Sciatic nerve (tissue), 2 donors: Measurements from ENCODE around the gene RAET1L. TPM values are rescaled to one million over a fixed set of nuclear protein-coding genes. Genes with fewer than 3 reads are reported as not detected.
"Not testable (repeated sequence)": the region's sequence is repeated elsewhere in the genome, so short reads cannot be mapped to it uniquely, and the experiment has no call there.

Experiments
- ATAC-seq: fragments of 200-7000 bp; cut with Tn5 transposase; one replicate; pipeline ENCODE4 v1.9.1; 2020; ENCODE audit warnings: mild to moderate bottlenecking, moderate library complexity
- DNase-seq: peaks from one replicate; pipeline ENCODE4 v3.0.0-alpha.2; 2020; ENCODE audit warnings: low spot score
- intact Hi-C: fragments of 100-400 bp; cut with DNase I; formaldehyde crosslinking; loops from one replicate; pipeline ENCODE4 v1.14.2; 2022
- total RNA-seq: library from RNA; stranded (reverse); fragmentation: NEBNext Ultra II Directional; extraction: Animal tissue kit (Norgen Biotek cat#: 25700); gene quantifications from one replicate; pipeline ENCODE4 v1.2.1, GENCODE V29; 2021
- donor health status: DM: no; HTN: no; CAD: no.
- donor health status: DM: no; HTN: no; CAD: no.

RAET1L gene
- total RNA-seq, 1 donor from 2014 or later: not detected

DNA sequence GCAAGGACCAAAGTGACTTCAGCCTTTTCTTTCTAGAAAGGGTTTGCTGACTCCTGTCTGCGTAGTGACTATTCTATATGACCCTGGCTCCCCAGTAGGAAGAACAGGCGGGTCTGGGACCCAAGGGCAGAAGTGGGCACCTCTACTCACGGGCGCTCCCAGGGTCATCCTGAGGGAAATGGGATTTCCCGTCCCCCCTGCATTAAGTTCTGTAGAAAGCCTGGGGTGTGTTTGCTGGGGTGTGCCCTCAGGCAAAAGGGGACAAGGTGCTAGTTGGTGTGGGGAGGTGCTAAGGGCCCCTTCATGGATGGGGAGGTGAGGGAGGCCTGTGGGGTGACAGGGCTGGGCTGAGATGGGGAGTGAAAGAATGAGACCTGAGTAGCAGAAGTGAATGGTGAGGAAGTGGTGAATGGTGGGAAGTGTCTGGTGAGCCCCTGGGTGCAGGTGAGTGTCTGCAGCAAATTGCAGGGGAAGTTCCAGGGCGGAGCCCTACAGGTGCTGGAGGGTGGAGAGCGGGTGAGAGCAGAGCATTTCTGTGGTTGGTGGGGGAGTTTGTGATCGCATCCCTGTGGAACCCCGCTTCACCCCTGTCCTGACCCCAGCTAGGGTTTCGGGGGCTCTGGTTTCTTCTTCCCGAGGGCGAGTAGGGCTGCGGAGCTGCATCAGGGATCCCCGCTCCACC lies 21.1 kb downstream of the RAET1L start:
- intact Hi-C loops: no loop called here

DNA sequence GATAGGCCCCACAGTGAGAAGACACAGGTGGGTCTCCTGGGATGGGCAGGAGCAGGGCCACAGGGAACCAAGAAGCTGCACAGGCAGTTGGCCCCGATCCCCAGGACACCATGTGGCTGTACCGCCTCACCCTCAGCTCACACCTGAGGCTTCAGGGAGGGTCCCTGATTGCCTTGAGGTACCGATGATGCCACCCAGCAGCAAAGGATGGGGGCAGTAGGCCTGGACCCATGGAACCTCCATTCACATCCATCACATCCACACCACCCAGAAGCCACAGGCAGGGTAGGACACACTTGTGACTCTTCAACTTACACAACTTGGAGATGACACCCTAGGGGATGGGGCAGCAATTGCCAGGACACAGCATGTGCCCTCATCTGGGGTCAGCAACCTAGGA lies 21.7 kb downstream of the RAET1L start:
- ATAC-seq, intact Hi-C loops: not testable (repeated sequence)
- DNase-seq: peak; percentile 31

More for the DNA sequence above, 21.1 kb downstream of the RAET1L start:
- DNase-seq (peak; percentile 51), ATAC-seq (peak; percentile 6)

DNA sequence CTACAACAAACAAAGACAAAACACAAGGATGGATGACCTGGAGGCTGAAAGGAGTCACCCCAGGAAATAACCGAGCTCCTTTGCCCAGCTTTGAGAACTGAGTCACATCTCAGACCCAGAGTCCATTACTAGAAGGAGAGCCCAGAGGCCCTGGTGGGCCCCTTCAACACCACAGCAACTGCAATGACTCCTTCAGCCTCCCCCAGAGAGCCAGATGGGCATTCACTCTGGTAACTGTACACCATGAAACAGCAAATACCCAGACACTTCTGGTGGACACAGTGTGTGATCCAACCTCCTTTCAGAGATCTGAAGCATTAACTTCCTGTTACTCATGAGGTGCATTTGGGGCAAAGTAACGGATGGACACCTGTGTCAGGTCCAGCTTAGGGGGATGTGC lies 22.6 kb downstream of the RAET1L start:
- DNase-seq: no peak
- no peak for ATAC-seq
- intact Hi-C loops: no loop called here

DNA sequence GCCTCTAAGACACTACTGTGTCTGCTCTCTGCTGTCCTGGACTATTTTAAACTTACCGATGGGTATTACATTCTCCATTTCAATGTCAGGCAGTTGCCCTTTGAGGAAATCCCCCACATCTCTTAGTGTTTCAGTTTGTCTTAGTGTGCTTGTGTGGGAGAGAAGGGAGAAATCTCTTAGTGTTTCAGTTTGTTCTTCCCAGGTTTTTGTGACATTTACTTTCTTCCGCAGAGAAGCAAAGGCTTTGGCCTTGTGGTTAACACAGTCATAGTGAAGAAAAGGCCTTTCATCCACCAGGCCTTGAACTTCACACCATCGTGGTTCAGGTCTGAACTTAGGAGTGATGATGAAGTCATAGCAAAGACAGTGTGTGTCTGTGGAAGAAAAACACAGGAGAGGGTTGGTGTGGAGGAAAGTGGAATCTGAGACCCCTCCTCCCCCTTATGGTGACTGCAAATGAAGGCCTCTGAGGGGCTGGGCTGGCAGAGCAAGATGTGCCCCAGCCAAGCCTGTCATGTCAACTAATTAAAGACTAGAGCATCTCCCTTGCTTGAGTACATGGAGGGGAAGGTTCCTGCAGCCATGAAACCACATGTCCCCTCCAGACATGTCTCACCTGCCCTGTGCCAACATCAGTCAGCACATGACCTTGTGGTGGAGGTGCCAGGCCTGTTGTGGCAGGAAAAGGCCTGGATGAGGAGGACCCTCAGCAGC lies 23.9 kb downstream of the RAET1L start:
- DNase-seq (no peak), ATAC-seq (no peak)
- intact Hi-C loops: no loop called here

DNA sequence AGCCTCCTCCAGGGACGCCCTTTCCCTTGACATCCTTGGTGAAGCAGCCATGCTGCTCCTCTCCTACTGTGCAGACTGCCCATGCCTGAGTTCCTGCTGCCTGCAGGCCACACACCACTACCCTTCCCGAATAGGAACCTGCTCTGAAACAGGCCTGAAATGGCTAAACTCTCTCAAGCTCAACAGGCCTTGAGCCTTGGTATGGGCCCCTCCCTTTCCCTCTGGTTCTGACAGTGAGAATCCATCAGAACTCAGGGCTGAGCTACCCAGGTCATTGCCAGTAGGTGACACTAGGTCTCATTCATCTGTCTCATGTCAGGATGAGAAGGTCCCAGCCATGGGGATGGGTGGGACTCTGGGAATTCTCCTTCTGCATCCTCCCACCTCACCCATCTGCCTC lies 25.7 kb downstream of the RAET1L start:
- ATAC-seq (no peak), DNase-seq (no peak)
- intact Hi-C loops: no loop called here

DNA sequence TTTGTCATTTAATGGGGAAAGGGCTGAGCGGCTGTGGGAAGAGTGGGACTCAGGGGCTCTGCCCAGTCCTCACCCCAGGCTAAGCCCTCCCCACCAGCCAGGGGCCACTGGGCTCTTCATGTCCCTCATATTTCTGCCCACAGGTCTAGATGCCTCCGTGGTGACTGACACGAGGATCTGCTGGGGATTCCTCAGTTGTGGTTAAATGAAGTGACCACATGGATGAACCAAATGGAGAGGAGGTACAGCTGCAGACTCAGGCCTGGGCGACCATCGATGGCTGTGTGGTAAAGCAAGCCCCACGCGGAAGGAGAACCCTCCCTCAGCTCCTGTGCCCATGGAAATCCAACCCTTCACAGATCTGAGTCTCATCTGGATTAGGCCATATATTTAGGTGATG lies 29.4 kb downstream of the RAET1L start:
- ATAC-seq: no peak
- intact Hi-C loops: no loop called here
- no peak for DNase-seq

DNA sequence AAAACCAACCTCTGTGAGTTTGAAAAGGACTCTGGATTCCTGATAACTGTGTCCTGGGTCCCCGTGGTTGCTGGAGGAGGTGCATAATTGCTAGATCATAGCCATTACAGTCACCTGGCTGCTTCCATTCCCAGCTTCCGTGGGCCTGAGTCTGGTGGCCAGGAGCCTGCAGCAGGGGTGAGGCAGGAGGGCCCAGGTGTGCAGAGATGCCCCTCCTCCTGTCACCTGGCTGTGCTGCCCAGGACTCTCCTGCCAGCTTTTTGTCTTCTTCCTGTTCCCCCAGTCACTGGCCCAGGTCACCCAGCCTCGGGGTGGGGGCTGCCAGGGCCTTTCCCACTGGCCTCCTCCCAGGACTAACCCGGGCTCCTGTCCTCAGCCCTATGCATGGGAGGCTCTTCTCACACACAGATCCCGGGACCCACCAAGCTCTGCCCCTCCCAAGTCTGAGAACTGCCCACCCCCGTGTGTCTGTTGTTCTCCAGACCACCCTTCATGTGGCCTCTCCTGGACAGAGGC lies 30.0 kb downstream of the RAET1L start:
- intact Hi-C loops: no loop called here
- DNase-seq (no peak), ATAC-seq (peak; percentile 18)

DNA sequence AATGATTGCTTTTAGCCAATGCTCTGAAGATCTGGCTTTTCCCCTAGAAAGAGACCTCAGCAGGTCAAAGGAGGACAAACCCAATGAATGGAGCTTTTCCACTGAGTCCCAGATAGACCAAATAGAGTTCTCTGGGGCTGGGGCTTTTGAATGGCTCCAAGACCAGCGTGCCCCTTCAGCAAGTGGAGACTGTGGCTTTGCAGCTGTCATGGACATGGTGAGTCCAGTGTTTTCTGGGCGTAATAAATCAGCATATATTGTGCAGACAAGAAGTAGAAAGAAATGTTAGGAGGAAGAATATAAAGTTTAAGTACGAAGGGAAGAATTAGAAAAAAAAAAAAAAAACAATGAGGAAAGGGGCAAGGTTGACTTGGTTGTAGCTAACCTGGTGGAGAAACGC lies 33.5 kb downstream of the RAET1L start:
- no peak for DNase-seq
- intact Hi-C loops: no loop called here
- no peak for ATAC-seq

DNA sequence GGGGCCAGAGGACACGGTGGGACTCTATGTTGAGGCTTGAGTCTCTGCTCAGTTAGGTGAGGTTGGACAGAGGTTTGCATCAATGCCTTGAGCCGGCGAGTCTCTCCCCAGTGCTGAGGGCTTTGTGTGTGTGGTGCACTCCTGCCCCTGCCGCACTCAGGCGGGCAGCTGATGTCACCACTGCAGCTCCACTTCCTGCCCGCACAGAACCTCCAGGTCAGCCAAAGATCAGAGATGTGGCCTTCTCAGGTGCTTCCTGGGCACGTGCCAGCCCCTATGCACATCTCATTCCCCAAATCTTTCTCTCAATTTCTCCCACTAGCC lies 33.9 kb downstream of the RAET1L start:
- DNase-seq, intact Hi-C loops, ATAC-seq: not testable (repeated sequence)

DNA sequence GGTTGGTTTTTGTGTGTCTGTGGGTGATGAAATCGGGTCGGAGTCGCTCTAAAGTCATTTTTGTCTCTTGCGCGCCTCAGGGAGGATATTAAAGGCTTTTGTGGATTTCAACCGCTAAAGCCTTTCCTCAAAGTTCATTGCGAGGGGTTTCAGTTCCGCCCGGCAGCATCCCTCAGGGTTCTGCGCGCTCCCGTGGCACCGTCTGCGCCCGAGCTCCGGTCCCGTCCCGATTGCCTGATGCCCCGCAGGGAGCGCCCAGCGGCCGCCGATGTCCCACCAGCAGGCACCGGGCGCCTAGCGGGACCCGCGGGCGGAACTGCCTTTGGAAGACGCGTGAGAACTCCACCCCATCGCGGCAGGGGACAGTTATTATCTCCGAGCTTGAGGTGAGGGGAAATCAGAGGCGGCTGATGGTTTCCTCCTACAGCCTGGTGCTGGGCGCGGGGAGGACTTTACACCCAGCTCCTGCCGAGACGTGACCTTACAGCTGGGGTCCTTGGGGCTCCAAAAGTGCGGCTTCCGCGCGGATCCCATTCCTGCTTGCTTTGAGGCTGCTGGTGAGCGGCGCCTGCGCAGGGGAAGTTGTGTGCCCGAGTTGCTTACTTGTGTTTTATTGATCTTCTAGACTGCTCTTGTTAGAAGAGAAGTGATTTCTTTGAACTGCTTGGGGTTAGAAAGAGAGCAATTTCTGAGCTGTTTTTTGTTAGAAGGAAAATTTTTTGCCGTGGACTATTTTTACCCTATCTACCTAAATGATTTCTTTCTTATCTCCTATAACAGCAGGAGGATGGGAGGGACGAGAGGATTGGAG lies 34.5 kb downstream of the RAET1L start:
- DNase-seq (no peak), ATAC-seq (peak; percentile 24)
- intact Hi-C loops: no loop called here

DNA sequence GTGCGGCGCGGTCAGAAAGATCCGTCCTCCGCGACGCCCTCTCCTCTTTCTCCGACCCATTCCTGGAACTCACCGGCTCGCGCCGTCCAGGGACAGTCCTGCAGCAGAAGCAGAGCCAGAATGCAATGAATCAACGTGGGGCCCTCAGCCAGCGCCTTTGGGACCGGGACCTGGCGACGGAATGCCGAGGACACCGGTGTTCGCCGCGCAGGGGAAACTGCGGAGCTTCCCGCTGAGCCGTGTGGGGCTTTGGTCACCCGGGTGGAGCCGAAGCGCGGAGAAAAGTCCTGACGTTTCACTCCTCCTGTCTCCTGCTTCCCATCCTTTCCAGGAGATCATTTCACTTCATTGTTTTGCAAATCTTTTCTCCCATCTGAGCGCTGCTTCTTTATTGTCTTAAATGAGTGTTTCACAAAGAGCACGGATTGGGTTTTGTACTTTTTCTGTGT lies 35.1 kb downstream of the RAET1L start:
- ATAC-seq (no peak), DNase-seq (no peak)
- intact Hi-C loops: no loop called here

DNA sequence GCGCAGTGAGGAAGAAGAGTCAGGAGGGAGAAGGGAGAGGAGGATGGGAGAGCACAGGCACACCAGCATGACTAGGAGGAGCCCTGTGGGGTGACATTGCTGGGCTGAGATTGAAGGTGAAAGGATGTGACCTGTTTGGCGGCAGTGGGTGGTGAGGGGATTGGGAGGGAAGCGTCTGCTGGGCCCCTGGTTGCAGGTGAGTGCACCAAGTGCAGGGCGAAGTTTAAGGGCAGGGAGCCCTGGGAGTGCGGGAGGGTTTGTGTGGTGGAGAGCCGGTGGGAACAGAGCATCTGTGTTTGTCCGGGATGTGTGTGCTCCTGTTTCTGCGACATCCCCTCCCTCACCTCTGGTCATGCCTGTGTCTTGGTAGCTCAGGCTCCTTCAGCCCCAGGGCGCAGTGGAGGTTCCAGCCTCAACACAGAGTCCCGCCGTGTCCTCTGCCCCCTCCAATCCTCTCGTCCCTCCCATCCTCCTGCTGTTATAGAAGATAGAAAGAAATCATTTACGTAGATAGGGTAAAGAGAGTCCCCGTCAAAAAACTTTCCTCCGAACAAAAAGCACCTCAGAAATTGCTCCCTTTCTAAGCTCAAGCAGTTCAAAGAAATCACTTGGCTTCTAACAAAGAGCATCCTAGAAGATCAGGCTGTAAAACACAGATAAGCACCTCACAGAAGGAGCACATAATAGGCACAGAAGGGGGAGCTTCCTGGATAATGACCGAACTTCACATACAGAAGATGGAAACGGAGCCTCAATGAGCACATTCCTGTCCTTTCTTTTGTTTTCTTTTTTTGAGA lies 36.6 kb downstream of the RAET1L start:
- DNase-seq (no peak), ATAC-seq (peak; percentile 15)
- intact Hi-C loops: no loop called here

DNA sequence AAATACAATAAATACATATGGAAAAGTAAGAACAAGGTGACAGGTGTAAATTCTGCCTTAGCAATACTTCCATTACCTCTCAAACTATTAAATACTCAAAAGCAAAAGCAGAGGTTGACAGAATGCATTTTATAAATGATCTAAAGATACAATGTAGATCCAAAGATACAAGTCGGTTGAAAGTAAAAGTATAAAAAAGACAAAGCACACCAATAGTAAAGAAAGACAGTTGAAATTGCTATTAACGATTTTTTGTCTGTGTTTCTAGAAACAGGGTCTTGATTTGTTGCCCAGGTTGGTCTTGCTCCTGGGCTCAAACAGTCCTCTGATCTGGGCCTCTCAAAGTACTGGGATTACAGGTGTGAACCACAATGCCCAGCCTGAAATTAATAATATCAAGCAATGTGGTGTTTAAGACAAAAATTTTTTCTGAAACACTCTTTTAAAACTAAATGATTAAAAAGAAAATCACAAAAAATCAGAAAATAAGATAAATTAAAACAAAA lies 37.7 kb downstream of the RAET1L start:
- DNase-seq (no peak), ATAC-seq (no peak)
- intact Hi-C loops: no loop called here

DNA sequence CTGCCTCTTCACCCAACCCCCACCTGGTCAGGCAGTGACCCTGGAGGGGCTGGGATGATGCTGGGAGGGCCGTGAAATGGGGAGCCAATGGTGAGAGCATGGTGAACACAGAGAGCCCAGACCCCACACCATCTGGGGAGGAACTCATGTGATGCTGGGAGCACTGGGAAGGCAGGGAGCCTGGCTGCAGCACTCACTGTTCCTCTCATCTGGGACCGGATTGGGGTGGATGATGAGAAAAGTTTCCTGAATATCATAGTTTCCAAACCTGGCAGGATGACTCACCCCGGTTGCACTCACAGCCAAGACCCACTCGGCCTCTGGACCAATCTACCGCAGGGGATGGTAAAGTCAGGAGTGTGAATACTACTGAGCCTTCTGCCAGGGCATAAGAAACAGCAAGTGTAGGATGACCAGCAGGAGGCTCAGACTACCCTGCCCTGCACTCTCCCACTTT lies 39.8 kb downstream of the RAET1L start:
- DNase-seq: no peak
- no peak for ATAC-seq
- intact Hi-C loops: no loop called here

DNA sequence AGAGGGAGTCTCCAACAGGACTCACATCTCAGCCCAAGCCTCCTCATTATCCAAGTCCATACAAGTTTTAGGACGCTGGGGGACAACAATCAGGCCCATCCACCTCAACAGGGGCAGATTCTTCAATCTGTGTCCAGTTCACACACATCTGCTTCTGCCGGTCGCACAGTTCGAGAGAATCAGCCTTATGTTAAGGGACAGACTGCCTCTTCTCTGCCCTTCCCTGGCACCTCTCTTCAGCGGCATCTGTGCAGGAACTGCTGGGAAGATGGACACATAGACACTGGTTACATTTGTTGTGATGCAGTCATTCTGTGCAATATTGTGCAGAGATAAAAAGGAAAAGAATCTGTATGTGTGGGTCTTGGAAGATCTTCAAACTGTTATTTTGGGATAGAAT lies 40.6 kb downstream of the RAET1L start:
- intact Hi-C loops: no loop called here

DNA sequence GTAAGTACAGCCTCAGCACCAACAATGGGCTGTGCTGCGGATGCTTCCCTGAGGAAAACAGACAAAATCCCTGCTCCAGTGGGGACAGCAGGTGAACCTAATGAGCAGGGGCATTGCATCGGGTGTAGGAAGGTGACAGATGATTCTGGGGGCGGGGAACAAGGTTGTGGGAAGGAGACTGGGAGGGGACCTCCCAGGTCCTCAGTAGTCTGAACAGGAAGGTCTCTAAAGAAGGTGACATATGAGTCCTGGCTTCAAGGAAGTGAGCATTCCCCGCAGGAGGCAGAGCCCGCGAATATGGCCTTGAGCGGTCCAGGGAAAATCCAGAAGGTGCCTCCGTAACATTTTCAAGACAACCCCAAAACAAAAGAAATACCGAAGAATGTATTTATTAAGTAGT lies 42.2 kb downstream of the RAET1L start:
- intact Hi-C loops: no loop called here
- ATAC-seq (no peak), DNase-seq (no peak)

More for the DNA sequence above, 40.6 kb downstream of the RAET1L start:
- no peak for DNase-seq
- ATAC-seq: no peak

DNA sequence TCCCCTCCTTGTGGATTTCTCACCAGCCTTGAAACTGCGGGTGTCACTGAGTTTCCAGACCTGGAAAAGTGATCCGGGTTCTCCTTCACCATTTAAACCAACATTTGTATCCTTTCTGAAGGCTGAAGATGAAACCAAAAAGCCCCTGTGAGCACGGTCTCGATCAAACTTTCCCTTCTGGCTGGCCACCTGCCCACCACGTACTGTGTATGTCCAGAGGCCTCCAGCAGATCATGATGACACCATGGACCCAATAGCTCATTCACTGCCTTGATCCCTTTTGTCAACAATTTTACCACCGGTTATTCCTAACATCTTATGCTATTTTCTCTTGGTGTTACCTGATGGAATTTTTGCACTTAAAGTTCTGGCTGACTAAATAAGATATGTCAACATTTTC lies 46.0 kb downstream of the RAET1L start:
- DNase-seq: no peak
- ATAC-seq: no peak
- intact Hi-C loops: no loop called here

DNA sequence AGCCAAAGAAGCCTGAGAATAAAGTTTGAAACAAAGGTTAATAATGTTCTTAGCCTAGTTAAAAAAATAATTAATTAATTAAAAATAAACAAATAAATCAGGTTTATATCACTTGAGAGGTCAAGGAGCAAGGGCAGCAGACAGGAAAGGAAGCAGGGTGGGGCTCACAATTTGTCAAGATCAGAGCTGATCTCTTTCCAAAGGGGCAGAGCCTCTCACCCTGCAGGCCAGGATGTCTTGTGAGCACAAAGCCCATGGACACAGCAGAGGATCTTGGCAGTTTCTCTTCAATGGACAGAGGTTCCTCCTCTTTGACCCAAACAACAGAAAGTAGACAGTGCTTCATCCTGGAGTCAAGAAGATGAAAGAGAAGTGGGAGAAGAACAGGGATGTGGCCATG lies 46.7 kb downstream of the RAET1L start:
- no peak for DNase-seq
- intact Hi-C loops: no loop called here
- no peak for ATAC-seq

DNA sequence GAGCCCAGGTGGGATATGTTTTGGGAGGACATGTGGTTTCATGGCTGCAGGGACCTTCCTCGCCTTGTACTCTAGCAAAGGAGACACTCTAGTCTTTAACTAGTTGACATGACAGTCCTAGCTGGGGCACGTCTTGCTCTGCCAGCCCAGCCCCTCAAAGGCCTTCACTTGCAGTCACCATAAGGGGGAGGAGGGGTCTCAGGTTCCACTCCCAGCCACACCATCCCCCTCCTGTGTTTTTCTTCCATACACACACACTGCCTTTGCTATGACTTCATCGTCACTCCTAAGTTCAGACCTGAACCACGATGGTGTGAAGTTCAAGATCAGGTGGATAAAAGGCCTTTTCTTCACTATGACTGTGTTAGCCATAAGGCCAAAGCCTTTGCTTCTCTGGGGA lies 48.1 kb downstream of the RAET1L start:
- no peak for DNase-seq
- intact Hi-C loops: no loop called here

More for the DNA sequence above, 48.1 kb downstream of the RAET1L start:
- no peak for ATAC-seq
